Measurements from ENCODE around the gene COL25A1.

The COL25A1 gene

DNA sequence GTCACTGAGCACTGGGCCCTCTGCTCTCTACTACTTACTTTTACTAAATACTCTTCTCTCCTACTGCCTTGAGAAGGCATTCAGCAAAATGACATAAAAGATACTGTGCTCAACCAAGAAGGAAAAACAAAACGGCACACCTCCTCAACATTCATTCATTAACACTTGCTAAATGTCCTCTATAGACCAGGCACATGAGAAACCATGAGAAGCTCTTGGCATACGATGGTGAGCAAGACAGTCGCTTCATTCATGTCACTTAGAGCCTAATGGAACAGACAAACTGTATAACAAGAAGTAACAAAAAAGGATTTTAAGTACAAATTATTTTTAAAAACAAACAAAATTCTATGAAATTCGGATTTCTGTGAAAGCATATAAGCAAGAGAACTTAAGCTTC lies 38.7 kb downstream of the COL25A1 start:
- no peak for TF ChIP-seq CTCF (IDR thresholded peaks at IDR 0.05; ENCODE audit: low read depth, low read length)
- H3K4me3 ChIP-seq (ENCODE audit: low read depth, low read length): no peak overlapping the region

DNA sequence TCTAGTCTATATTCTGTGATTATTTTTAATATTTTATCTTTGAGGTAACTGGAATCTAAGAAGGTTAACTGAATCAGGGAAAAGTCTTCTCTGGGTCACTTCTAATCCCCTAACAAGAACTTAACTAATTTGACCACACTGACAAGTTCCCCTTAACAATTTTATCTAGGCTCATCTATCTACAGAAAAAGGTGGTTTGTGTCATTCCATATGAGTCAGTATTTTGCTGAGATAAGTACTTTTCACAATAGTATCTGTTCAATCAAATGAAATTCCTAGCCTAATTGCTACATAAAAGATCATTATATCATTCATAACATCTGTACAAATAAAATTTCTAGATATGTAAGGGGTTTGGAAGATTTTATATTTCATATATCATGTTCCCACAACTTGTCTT lies 45.6 kb downstream of the COL25A1 start:
- no peak overlapping the region for H3K4me3 ChIP-seq (ENCODE audit: low read depth, low read length)
- TF ChIP-seq CTCF (IDR thresholded peaks at IDR 0.05; ENCODE audit: low read depth, low read length): no peak

DNA sequence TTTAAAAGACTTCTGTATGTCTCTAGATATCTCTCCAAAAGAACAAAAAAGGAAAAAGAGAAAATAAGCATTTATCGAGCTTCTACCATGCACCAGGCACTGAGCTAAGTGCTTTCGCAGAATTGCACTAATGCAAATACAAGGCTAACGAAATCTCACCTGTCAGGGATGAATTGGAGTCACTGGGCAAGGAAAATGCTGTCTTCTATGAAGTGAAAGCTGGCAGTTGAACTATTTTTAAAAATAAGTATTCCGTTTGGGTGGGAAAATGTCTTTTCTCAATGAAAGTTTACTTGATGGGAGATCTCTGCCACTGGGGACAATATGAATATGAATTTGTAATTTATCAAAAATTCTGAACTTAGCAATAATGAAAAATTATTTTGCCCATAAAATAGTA lies 47.6 kb downstream of the COL25A1 start:
- no peak overlapping the region for H3K4me3 ChIP-seq (ENCODE audit: low read depth, low read length)
- TF ChIP-seq CTCF (IDR thresholded peaks at IDR 0.05; ENCODE audit: low read depth, low read length): no peak

- H3K4me3 ChIP-seq (ENCODE audit: low read depth, low read length): no peak overlapping the region
- TF ChIP-seq CTCF (IDR thresholded peaks at IDR 0.05; ENCODE audit: low read depth, low read length): no peak
Measured at GRCh38 chr4:109251396-109251795, 51.1 kb downstream of the COL25A1 start.

DNA sequence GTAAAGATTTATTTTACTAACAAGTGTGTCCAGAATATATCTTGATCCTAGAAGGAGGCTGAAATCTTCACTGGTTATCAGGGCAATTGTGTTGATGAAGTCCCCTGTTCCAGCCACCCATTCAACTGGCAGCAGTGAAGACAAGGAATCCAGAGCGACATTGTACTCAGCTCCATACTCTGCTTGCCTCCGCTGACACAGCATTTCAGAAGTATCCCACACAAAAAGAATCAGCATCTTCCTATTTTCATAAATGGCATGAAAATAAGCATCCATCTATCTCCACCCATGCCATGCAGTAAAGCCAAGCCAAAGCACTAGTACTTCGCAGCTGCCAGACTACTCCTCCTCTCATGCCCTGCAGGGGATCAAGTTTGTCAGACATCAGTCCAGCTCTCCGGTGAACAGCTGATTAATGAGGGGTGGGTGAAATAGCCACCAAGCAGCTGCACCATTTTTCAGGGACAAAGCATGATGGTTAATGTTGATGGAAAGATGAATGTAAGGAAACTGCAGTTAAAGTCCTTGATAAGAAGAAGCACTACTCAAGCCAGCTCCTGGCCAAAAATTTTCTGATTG lies 54.0 kb downstream of the COL25A1 start:
- H3K4me3 ChIP-seq (ENCODE audit: low read depth, low read length): no peak overlapping the region
- no peak for TF ChIP-seq CTCF (IDR thresholded peaks at IDR 0.05; ENCODE audit: low read depth, low read length)

DNA sequence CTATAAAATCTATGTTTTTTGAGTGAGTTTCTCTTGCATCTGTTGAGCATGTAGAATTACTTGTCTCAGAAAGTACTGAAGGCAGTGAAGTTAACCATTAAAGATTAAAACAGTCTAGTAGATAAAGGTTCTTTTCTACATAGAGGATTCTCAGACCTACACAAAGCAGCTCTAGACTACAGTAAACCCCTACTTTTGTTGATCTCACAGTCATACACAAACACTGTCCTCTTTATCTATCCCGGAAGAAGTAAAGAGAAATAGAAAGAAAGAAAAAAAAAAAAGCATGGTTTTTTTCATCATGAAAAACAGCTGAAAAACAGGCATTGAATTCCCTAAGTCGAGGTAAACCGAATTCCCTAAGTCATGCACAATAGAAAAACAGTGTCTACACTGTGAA lies 58.6 kb downstream of the COL25A1 start:
- H3K4me3 ChIP-seq (ENCODE audit: low read depth, low read length): no peak overlapping the region
- no peak for TF ChIP-seq CTCF (IDR thresholded peaks at IDR 0.05; ENCODE audit: low read depth, low read length)

DNA sequence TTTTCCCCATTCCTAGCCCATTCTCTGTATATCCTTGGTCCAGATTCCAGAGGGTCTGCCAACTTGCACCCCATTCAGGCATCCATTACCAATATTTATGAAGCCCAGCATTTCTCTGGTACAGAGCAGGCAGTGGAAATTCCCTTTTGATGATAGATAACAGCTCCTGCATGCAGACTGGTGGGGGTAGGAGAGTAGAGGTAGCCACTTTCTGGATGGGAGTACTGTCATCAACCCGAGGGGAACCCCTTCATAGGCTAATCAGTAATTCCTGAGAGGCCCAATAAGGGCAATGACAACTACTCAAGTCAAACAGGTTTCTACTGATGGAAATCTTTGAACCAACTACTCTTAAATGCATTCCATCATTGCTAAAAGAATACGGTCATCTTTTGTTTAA lies 63.7 kb downstream of the COL25A1 start:
- TF ChIP-seq CTCF (IDR thresholded peaks at IDR 0.05; ENCODE audit: low read depth, low read length): no peak
- H3K4me3 ChIP-seq (ENCODE audit: low read depth, low read length): no peak overlapping the region
